ENCODE results near the gene TEKT1.
"Not testable (repeated sequence)": the region's sequence is repeated elsewhere in the genome, so short reads cannot be mapped to it uniquely, and the experiment has no call there.

TEKT1 gene

DNA sequence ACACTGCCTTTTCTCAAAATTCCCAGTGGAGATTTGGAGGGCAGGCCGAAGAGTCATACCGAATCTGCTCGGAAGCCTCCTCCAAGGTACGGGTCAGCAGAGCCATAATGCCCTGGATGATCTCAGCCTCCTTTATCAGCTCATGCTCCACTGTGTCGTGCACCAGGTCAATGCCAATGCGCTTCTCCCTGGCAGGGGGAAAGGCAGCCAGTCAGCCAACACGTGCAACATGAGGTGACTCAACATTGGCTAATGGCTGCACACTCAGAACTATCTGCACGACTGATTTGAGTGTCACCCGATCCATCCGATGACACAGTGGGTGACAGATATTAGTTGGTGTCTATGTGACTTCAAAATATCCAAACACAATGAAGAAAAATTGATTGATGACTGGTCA, 15.8 kb downstream of the TEKT1 start:
- DNase-seq = no peak

DNA sequence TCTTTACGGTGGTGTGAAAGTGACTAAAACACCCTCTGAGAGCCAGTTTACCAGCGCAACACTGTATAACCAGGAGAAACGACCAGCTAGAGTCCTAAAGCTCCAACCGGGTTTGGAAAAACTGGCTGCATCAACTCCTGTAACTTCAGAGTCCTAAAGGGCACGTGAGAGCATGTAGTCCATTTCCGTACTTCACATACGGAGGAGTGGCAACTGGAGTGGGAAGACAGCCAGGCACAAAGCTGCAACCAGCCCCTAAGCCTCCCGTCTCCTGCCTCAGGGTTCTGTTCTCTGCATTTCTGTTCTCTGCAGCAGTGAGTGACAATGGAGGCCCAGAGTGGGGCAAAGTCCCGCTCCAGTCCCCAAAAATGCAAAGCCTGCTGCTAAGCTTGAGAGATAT, 19.2 kb downstream of the TEKT1 start:
- no peak for DNase-seq

DNA sequence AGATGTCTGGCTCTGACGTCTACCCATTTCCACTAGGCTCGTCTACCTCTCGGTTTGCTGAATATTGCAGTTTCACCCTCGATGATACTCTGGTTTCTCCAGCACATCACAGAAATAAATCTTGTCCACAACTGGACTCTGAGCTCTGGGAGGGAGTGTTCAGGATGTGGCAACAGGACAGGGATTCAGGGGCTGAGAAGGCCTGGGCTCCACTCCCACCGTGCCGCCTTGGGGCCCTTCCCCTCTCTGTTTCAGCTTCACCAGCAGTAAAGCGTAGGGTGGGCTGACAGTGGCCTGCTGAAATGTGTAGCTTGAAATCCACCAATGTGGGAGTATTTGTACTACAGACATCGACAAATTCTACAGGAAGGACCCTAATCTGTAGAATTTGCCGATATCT, 20.0 kb downstream of the TEKT1 start:
- DNase-seq = no peak

- DNase-seq = no peak
These were observed 31.0 kb downstream of the TEKT1 start for GRCh38 chr17:6800422-6801027.

- no peak for DNase-seq
These were observed 31.8 kb downstream of the TEKT1 start for GRCh38 chr17:6799738-6800137.

DNA sequence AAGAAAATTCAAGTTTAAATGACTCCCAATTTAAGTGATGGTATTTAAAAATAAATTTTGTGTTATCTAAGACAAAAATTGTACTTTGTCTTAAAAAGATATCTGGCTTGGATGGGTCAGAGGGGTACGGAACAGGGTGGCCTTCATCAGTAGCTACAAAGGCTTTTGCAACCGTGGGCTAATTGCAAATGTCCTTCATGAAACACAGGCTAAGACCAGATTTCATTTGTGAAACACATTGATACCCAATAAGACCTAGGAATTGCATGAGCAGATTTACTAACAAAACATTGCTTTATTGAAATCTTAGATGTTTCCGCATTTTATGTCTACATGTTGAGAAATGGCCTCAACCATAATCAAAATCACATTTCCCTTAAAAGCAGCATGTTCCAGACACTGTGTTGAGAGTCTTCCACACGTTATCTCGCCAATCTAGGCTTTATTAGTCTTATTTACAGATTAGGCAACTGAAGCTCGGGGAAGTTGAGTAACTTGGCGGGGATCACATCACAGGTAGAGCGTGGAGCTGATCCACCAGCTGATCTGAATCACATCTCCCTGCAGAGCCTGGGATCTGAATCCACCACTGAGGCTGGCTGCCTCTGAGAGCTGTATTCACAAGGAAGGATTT, 33.7 kb downstream of the TEKT1 start:
- DNase-seq = no peak

DNA sequence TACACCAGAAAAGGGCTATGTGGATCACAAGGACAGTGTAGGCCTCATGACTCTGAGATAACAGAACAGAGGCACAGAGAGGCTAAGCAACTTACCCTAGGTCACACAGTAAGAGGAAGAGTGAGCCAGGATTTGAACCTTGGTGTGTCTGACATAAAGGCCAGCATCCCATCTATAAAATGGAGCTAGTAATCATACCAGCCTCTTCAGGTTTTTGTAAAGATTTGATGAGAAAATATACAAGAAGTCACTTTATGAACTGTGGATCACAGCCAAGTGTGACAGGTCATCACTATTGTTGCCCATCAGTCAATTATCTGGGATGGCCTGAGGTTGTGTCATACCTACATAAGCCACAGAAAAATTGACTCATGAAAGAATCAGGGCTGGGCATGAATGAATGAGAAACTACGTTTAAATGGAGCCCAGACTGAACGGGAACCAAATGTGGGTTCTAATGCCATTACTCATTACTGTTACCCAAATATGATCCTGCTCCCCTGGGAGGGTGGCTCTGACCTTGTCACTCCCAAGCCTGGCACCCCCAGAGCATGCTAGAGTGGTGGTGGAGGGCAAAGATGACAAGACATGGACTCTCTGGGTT, 34.5 kb downstream of the TEKT1 start:
- no peak for DNase-seq

DNA sequence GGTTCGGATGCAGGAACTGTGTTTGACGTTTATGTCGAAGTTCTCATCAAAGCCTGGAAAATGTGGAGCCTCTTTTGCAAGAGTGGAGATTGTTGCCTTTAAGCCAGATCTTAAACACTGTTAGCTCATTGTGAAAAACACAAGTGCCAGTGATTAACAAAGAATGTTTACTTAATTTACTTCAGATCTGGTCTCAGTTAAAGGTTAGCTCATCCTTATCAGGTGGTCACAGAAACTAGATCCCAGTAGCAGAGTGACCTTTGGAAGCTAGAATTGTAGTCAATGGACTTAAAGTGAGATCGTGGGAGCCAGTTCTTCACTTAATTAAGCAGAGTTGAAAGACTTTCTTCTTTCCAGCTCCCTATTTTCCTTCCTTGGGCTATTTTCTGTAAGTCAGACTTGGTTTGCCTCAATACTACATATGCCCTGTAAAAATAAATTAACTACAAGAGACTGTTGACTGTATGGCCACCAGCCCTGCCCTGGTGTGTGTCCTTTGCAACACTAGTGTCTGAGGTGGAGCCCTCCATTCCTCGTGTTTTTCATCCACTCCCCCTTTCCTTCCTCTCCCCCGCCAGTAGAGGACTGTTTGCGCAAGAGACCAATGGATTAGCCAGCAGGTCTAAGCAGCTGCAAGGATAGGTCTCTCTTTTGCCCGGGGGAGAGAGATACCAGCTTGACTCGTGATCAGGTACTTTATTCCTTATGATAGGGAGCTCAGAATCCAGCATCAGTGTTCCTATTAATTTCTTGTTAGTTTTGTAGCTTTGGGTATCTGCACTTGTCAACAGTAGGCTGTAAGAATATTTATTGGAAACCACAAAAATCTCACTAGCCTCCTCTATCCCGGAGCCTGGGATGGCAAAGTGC, 35.3 kb downstream of the TEKT1 start:
- DNase-seq = no peak

DNA sequence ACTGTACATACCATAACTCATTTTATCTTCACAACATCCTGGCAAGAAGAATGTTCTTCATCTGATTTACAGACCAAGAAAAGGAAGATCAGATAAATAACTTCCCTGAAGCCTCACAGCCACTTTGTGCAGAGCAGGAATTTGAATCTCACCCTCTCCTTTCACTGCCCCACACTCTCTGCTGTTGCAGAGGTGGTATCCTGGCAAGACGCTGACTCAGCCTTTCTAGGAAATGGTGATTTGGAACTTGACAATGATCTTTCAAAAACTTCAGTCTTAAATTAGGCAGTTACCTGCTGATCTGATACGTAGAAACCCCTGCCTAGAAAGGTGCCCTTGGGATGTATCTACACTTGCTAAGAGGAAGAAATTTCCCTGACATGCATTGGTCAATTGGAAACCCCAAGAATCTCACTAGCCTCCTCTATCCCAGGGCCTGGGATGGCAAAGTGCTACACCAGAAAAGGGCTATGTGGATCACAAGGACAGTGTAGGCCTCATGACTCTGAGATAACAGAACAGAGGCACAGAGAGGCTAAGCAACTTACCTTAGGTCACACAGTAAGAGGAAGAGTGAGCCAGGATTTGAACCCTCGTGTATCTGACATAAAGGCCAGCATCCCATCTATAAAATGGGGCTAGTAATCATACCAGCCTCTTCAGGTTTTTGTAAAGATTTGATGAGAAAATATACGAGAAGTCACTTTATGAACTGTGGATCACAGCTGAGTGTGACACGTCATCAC, 37.6 kb downstream of the TEKT1 start:
- DNase-seq = peak; percentile 55

DNA sequence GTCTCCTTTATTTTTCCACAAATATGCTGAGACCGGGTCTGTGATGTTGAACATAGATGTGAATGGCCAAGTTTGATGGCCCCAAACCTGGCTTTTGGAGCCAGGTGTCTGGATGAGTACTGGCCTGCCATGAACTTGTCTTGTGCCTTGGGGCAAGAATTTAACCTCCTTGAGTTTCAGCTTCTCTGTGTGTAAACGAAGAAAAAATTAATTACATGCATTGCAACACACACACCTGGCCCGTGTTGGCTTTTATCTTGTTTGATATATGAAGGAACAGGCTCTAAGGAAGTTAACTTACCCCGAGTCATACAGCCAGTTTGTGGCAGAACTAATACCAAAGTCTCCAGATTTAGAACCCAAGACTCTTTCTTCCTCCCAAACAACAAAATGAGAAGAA, 42.4 kb downstream of the TEKT1 start:
- no peak for DNase-seq

DNA sequence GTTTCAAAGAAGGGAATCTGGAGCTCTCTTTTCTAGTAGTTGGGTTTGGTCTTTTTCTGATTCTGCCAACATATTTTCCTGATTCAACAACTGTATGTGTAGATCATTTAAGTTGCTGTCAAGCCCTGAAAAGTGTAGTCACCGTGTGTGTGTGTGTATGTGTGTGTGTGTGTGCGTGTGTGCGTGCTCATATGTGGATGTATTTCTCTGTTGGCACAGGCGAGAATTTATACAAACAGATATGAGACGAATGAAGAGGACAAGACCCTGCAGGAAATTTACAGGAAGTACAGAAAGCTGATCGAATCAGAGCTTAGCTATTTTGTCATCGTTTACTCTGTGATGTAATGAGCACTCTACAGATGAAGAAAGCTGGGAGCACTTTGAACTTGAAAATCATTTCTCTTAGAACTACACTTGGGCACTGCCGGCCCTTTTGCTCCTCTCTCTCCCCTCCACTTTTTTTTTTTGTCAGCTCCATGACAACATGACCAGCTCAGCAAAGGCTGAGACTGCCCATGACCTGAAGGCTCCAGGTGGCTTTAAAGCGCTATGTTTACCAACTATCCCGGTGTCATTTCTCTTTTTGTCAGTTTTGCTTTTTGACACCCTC, 44.3 kb downstream of the TEKT1 start:
- DNase-seq = no peak

DNA sequence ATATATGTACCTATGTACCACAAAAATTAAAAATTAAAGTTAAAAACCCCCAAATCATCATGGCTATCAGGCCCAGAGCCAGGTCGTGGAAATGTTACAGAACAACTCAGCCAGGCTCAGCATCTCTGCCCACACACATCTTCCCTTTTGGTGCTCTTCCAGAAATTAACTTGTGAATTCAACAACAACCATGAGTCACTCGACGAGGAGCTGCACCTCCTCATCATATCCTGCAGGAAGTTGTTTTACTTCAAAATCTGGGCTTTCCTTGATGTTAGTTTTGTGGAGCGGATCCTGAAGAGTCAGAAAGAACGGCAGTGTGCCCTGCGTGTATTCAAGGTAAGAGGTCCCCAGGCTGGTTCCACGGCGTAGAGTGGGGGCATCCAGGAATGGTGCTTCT, 44.9 kb downstream of the TEKT1 start:
- DNase-seq = no peak

DNA sequence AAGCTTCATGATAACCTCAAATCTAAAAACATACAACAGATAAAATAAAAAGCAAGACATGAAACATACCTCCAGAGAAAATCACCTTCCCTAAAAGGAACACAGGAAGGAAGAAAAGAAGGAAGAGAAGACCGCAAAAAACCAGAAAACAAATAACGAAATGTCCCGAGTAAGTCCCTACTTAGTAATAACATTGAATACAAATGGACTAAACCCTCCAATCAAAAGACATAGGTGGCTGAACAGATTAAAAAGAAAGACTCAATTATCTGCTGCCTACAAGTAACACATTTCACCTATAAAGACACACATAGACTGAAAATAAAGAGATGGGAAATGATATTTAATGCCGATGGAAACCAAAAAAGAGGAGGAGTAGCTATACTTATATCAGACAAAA, 49.3 kb downstream of the TEKT1 start:
- DNase-seq = no peak

DNA sequence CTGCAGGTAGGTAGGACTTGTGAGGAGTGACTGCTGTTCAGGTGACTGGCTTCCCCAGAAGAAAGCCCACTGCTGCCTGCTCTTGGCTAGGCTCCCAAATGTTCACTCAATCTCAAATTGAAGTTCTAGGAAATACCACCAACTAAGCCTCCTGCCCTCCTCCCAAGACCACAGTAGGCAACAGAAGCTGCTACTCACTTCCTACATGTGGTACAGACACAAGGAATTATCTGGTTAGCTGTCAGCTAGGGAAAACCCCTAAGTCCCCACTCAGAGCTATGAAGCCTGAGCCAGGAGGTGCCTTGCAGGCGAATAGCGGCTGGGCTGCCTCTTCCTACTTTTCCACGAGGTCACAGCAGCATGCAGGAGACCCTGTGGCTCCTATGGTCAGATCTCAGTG, 50.6 kb downstream of the TEKT1 start:
- no peak for DNase-seq

- peak; percentile 80 for DNase-seq
These were observed 51.5 kb downstream of the TEKT1 start for GRCh38 chr17:6780001-6780400.

DNA sequence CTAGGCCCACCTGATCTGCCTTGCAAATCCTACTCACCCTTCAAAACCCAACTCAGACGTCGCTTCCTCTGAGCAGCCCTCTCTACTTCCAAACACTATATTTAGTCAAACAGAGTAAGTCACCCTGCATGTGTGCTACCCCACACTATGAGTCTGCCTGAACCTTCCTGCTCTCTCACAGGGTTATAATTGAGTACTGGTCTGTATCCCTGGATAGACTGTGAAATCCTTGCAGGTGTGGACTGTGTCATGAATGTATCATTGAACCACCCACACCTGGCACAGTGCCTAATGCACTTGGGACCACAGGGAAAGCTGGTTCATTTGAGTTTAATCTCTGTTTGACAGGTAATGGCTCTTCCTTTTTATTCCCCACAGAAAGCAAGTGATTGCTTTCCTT, 52.1 kb downstream of the TEKT1 start:
- DNase-seq = no peak

GRCh38 chr17:6775871-6776405, 55.6 kb downstream of the TEKT1 start, which contains the start of gene FBXO39:
TSS of gene FBXO39 (plus strand) at chr17:6776215. CDS start at chr17:6779869, 3,654 bp downstream.
- no peak for DNase-seq

- not testable (repeated sequence) for DNase-seq
These were observed 56.6 kb downstream of the TEKT1 start for GRCh38 chr17:6774906-6775305.

- DNase-seq = no peak
These were observed 59.5 kb downstream of the TEKT1 start for GRCh38 chr17:6772016-6772415.

- DNase-seq = no peak
These were observed 63.1 kb downstream of the TEKT1 start for GRCh38 chr17:6768447-6768846.

DNA sequence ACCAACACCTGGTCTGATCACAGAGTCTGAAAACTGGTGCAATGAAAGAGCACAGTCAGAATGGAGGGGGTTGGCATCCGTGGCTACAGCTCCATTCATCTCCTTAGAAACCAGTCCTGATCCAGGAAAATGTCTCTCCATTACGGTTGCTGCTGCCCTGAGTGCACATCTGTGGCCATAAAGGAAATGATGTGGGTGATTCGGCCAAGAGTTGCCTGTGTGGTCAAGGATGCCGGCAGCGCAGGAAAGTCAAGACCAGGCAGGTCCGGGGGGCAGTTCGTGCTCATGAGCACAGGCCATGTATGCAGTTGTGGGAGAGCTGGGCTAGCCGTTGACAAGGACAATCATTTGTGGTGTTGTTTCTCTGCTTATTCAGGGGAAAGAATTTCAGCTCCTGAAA, 69.8 kb downstream of the TEKT1 start:
- no peak for DNase-seq

DNA sequence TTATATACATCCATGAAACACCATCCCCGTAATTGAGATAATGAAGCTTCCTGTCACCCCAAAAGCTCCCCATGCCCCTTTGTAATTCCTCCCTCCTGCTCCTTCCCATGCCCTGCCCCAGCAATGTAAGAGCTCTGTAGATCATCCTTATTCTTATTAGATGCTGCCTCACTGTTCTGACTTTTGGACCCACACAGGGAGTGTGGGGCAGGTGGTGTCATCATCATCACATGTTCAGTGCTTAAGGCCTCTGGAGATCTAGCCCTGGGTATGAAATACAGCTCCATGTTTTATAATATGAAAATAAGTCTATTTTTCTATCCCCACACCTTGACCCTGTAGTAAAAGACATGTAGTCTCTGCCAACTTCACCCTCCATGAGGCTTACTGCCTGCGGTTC, 73.8 kb downstream of the TEKT1 start:
- DNase-seq = no peak

All from islet precursor cell (in vitro differentiated cells).